Left renal cortex interstitium (tissue), 4 donors: ENCODE results near the gene EDAR. TPM values are rescaled to one million over a fixed set of nuclear protein-coding genes. Genes with fewer than 3 reads are reported as not detected.

Experiments
- DNase-seq, 4 donors: peaks; one replicate each; pipeline ENCODE4 v3.0.0-alpha.2; 2013; ENCODE audit warnings: low read depth in 4 of 4, low spot score in 2 of 4, missing footprints in 1 of 4
- polyA plus RNA-seq, 4 donors: library from polyadenylated mRNA; unstranded; fragments of 120-200 nt; gene quantifications; one replicate each; pipeline ENCODE4 v1.2.1, GENCODE V29; 2013; ENCODE audit not compliant: insufficient read length in 4 of 4

EDAR gene
- polyA plus RNA-seq, 4 donors, result 2.5 to 3.6 (median 3.3) TPM

DNA sequence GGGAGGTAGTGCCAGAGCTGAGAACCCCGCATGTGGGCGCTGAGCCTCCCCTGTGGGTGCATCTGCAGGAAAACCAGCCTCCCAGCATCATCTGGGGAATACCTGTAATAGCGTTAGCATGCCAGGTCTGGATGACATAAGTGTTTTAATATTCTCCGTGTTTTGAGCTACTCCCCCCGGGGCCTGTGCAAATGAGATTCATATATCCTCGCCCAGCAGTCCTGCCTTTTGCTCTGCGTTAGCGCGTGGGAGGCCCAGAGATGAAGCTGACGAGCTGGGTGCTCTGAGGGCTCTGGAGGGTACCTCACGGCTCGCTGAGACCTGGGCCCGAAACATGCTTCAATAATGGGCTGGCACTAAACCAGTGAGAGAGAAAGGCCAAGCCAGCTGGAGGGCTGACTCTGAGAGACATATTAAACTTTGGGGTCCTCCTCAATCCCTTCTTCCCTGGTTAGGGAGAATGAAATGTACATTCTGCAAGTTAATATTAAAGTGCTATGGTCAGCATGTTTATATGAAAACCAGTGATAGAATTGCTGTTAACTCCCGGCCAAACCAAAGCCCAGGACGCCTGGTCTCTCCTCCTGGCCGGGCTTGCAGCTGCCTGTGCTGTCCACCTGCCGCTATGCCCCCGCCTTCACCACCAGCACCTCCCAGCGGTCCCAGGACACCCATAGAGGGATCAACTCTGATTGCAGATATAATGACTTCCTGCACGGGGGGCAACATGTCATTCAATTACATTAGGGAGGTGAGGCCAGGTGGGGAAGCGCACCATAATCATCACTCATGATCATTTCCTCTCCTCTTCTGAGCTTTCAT lies 77.0 kb downstream of the EDAR start:
- no peak for DNase-seq

DNA sequence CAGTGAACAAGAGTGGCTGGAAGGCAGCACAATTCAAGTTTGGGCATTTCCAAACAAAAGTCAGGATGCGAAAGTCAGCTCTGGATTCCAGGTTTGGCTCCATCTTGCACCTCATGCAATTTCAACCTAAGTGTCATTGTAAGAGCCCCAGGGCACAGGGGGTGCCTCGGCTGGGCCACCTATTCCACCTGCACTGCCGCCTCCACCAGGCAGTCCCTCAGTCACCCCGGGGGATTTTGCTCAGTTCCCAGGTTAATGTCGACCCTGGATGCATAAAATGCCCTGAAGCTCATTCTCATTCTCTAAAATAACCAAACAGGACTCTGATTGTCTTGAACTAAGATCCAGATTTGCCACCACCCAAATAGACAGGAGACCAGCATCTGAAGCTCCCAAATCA lies 77.6 kb downstream of the EDAR start:
- DNase-seq, result no peak

DNA sequence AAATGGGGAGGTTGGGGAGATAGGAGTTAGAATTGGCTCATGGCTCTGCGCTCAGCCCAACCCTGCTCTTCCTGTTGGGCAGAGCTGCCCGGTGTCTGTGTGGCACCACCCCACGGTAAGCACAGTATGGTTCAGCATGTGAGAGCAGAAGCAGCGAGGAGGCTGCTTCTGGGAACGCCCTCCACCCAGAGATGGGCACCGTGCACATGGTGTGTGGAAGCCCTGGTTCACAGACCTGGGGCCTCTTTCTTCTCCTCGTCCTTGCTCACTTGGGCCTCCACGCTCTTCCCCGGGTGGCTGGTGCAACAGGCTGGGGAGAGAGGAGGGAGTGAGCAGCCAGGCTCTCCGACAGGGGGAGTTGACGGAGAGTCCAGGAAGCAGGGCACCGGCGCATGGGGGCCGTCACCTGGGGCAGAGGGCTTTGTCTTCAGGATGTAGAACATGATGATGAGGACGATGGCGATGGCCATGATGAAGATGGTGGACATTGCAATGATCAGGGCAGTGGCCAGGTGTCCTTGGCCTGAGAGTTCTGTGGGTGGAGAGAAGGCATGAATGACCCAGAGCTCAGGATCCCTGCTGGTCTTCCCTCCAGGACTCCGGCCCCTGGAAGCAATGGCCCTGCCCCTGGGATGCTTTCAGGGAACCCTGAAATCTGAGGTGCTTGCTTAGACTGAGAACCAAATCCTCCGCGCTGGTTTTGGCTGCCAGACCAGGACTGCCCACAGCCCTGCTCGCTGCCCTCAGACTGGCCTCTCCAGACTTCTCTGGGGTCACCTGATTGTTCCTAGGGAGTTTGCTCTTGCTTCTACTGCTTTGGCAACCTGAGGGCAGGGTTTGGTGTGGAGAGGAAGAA lies 78.3 kb downstream of the EDAR start:
- no peak for DNase-seq

- DNase-seq, result no peak
These were observed 79.0 kb downstream of the EDAR start for GRCh38 chr2:108910011-108910431.

DNA sequence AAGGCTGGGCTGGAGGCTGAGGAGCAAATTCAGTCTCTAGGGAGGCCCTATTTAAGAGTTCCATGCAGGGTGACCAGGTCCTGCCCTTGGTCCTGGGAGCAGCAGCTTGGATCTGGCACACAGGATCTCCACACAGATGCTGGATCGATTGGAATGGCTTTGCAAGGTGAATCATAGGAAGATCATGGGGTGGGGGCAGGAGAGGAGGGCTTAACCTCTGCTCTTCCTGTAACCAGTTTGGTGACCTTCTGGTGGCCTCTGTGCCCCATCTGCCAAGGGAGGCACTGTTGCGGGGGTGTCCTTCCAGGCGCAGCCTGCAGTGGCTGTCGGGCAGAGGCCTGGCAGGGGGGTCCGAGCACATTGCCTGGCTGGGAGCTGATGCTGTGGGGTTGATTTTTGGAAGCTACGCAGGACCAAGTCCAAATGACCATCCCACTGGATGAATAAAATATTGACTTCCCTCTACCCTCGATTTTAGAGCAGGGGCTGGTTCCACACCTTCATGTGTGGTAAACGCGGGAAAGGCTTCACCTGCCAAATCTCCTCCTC lies 79.7 kb downstream of the EDAR start:
- DNase-seq, result no peak

DNA sequence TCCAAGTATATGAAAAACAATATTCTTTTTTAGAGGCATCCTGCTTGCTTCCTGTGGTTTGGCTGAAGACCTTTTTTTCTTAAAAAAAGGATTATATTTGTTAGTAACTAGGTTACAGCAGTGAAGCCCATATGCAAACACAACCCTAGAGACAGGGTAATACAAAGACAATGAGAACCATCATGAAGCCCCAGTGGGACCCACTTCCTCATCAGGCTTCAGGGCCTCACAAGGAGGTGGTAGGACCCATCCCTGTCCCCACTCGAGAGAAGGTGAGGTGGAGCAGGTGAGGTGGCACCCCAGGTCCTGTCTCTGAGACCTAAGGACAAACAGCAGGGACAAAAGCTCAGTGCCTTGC lies 80.3 kb downstream of the EDAR start:
- DNase-seq, result no peak

- no peak for DNase-seq
These were observed 81.0 kb downstream of the EDAR start for GRCh38 chr2:108907822-108908712.

- no peak for DNase-seq
These were observed 82.5 kb downstream of the EDAR start for GRCh38 chr2:108906403-108907077.

DNA sequence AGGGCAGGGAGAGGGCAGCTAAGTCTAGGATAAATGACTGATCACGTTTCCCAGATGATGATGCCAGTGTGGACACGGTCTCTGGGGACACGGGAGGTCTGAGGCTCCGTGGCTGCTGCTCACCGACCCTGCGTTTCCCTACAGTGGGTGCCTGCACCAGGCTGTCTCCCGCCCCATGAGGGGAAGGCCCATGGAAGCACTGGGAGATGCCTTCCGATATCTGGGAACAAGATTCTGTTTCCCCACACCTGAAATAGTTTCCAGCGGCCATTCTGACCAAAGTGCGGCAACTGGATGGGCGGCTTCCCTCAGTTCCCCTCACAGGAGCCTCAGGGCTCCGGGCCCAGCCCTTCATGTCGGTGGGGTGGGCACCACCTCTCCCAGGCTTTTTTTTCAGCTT lies 83.1 kb downstream of the EDAR start:
- no peak for DNase-seq

GRCh38 chr2:108905176-108905575 lies 83.8 kb downstream of the EDAR start:
- DNase-seq, result no peak

GRCh38 chr2:108904680-108905079 lies 84.3 kb downstream of the EDAR start:
- DNase-seq, result no peak

- DNase-seq, result no peak
These were observed 90.5 kb downstream of the EDAR start for GRCh38 chr2:108898315-108899082.

DNA sequence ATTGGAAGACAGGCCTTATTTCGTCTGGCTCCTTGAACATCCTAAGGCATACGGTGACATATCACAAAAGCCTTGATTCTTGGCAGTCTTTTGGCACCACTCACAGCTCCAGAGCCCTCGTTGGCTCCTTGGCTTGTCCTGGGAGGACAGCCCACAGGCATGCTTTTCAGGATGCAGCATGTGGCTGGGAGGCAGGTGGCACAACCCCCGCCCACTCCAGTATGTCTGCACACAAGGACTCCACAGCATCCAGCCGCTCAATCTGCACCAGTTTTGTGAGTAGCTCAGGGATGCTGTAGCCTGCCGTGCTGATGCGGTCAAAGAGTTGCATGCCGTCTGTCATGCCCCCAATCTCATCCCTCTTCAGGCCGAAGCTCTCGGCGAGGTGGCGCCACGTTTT lies 92.3 kb downstream of the EDAR start:
- DNase-seq, result no peak

- DNase-seq, result no peak
These were observed 93.8 kb downstream of the EDAR start for GRCh38 chr2:108895188-108895587.

- DNase-seq, result no peak
These were observed 94.3 kb downstream of the EDAR start for GRCh38 chr2:108894766-108895165.

- DNase-seq, result no peak
These were observed 95.7 kb downstream of the EDAR start for GRCh38 chr2:108893277-108893676.

DNA sequence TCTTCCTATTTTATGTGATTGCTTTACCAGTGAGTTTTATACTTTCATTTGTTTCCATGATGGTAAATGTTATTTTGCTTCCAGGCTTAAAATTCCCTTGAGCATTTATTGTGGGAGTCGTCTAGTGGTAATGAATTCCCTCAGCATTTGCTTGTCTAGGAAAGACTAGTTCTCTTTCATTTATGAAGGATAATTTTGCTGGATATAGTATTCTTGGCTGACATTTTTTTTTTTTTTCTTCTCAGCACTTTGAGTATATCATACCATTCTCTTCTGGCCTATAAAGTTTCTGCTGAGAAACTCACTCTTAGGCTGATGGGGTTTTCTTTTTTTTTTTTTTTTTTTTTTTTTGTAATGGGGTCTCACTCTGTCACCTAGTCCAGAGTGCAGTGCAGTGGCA lies 99.1 kb downstream of the EDAR start:
- DNase-seq, result no peak

GRCh38 chr2:108884619-108885018 lies 104.4 kb downstream of the EDAR start:
- no peak for DNase-seq

- no peak for DNase-seq
These were observed 110.7 kb downstream of the EDAR start for GRCh38 chr2:108878276-108878675.
